GM04504 (cell line): ENCODE data around the gene TTLL11.
"Not testable (repeated sequence)": the region's sequence is repeated elsewhere in the genome, so short reads cannot be mapped to it uniquely, and the experiment has no call there.

Source experiments
- DNase-seq: peaks from one replicate; pipeline ENCODE4 v3.0.0-alpha.2; 2012; ENCODE audit warnings: low read depth

Gene TTLL11

DNA sequence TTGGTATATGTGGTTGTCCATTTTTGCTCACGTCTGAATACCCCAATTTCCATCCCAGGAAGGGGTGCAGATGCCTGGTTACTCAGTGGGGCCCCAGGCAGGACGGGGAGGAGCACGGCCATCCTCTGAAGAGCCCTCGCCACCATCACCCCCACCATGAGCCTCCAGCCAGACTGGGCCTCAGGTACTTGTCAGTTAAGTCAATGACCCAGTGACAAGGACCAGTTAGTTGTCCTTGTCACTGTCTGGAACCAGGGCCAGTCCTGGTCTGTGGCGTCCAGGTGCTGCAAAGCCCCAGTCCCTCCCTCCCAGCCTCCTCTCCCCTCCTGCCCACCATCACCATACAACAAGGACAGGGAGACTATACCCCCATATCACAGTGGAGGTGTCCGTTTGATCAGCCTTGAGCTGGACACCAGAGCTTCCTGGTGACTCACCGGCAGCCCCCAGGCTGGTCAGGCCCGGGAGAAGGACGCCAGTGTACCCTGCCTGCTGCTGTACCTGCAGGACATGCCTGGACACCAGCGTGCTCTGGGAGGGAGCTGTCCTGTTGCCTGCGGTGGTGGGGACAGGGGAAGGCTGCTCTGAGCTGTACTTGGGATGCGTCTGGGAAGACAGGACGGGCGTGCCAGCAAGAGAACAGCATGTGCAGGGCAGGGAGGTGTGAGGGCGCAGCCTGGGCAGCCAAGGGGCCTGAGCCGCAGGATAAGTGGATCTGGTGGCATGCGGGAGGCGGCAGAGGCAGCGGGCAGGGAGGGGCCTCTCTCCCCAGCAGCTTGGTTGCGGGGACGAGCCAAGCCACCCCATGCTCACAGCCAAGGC is 32.6 kb upstream of the TTLL11 start:
- no peak for DNase-seq

DNA sequence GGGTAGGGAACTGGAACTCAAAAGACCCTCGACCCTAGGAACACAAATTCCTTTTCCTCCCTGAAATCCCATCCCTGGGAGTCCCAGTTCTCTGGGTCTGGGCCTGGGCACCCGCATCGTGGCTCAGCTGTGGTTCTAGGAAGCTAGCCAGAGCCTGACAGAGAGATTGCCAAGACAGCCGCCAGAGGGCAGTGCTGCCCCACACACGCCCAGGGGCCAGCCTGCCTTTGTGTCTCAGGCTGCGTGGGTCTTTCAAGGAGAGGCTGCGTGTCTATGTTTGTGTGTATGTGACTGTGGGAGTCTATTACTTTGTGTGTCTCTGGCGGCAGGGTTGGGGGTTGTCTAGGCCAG is 32.0 kb upstream of the TTLL11 start:
- peak; percentile 50 for DNase-seq

GRCh38 chr9:122124528-122124927 is 31.4 kb upstream of the TTLL11 start:
- no peak for DNase-seq

GRCh38 chr9:122124048-122124447 is 30.9 kb upstream of the TTLL11 start:
- no peak for DNase-seq

- DNase-seq = peak; percentile 45
Measured at GRCh38 chr9:122122903-122123632, 30.0 kb upstream of the TTLL11 start.

- DNase-seq = no peak
Measured at GRCh38 chr9:122122468-122122867, 29.4 kb upstream of the TTLL11 start.

- no peak for DNase-seq
Measured at GRCh38 chr9:122121931-122122330, 28.8 kb upstream of the TTLL11 start.

GRCh38 chr9:122121391-122121790 is 28.3 kb upstream of the TTLL11 start:
- no peak for DNase-seq

- DNase-seq = no peak
Measured at GRCh38 chr9:122120316-122121071, 27.4 kb upstream of the TTLL11 start.

DNA sequence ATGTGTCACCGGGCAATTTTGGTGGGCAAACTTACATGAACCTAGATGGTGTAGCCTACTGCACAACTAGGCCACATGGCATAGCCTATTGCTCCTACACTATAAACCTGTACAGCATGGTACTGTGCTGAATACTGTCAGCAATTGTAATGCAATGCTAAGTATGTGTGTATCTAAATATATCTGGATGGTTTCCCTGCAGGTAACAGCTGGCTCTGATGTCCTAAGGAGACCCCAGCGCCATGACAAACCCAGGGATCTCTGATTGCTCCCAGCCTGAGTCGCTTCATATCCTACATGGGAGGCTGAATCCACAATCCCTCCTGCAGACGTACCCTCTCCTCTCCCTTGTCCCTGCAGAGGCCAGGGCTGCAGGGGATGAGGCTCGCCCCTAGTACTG is 26.6 kb upstream of the TTLL11 start:
- no peak for DNase-seq

- DNase-seq = no peak
Measured at GRCh38 chr9:122119166-122119521, 26.0 kb upstream of the TTLL11 start.

DNA sequence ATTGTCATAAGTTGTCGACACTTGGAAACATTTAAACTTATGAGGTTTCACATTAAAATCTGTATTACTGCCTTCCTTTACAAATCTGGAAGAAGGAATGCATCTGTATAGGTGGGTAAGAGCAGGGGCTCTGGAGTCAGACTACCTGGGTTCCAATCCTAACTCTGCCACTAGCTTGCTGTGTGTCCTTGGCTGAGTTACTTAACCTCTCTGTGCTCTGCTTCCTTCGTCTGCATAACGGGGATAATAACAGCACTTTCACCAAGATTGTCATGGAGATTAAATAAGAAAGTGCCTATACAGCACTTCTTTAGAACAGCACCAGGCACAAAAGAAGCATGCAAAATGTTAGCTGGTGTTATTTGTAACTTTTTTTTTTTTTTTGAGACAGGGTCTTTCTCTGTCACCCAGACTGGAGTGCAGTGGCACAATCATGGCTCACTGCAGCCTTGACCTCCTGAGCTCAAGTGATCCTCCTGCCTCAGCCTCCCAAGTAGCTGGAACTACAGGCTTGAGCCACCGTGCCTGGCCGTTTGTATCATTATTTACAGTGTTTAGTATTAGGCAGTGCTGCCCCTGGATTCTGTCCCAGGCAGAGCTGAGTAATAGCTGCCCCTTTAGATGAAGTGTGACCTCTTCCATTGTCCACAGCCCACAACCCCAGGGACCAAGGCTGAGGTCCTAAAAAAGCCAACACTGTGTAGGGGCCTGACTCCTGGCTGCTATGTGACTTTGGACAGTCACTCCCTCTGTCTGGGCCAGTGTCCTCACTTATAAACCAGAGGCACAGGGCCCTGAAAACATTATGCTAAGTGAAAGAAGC is 25.4 kb upstream of the TTLL11 start:
- no peak for DNase-seq

GRCh38 chr9:122117241-122117640 is 24.1 kb upstream of the TTLL11 start:
- not testable (repeated sequence) for DNase-seq

GRCh38 chr9:122116448-122117173 is 23.5 kb upstream of the TTLL11 start:
- no peak for DNase-seq

GRCh38 chr9:122116040-122116439 is 22.9 kb upstream of the TTLL11 start:
- DNase-seq = no peak

DNA sequence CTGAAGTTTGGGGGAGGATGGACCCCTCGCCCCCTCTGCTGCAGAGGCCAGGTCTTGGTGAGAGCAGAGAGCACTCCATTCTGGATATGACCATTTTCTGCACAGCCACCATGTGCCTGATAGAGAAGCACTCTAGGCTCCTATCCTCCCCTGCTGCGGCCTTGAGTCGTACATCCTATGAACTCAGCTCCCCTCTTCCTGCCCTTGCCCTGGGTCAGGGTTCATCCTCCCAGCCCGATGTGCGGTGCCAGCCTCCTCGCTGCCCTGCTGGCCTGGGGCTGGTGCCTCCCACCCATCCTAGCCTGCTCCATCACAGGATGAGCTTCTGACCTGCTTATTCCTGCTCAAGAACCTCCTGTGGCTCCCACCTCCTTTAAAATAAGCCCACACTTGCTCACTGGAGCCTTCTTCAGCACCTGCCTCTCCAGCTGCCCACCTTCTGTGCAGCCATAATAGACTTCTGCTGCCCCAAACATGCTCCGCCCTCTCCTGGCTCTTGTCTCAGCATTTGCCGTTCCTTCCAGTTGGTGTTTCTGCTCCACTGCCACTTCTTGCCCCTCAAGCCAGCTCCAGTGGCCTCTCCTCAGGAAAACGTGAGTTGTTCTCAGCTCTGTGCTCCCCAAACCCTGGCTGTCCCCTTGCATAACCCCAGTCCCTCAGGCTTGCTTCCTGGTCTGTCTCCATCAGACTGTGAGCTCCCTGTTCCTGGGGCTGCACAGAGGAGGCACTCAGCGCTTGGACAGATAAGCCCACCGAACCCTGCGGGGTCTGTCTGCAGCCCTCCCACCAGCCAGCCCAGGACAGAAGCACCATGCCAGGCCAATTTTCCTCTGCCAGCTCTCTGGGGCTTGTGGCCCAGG is 22.3 kb upstream of the TTLL11 start:
- DNase-seq = no peak

GRCh38 chr9:122113574-122113973 is 20.5 kb upstream of the TTLL11 start:
- no peak for DNase-seq

GRCh38 chr9:122112238-122112637 is 19.1 kb upstream of the TTLL11 start:
- no peak for DNase-seq

GRCh38 chr9:122111413-122112085 is 18.4 kb upstream of the TTLL11 start:
- DNase-seq = no peak
